ENCODE results near the gene VPS26A. TPM values are rescaled to one million over a fixed set of nuclear protein-coding genes. Genes with fewer than 3 reads are reported as not detected.
"Not testable (repeated sequence)": the region's sequence is repeated elsewhere in the genome, so short reads cannot be mapped to it uniquely, and the experiment has no call there.

The VPS26A gene
- total RNA-seq, 2 experiments from 2014 or later, result 57.1 to 63.4 TPM

DNA sequence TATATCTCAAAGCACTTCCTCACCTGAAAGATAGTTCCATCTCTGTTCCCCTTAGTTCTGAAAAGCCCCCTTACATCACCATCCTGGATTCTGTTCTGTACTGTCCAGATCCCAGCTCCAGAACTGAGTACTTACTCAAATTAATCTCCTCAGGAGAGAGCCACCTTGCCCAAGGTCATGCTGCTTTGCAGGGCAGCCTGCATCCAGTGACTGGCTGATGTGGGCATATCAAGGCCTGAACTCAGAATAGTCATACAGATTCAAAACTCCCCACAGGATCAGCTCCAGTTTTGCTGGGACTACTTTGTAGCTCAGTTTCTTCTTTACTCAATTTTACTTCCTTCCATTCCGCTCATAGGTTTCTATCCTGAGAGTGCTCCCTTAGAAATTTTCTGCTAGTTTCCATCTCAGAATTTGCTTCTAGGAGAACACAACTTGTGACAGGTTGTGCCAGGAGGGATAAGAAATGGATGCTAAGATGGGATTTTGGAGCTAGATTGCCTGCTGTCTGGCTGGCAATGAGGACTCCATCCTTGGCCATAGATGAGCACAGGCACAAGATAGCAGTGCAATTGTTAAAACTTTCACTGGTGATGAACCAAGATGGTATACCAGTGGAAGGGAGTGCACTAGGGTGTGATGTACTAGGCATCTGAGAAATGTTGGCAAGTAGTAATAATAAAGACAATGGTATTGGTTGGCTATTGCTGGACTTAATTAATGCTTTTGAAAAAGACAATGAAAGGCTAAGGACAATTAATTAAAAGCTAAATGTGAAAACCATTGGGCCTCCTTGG, 18.8 kb upstream of the VPS26A start:
- Mint-ChIP-seq H3K4me1 (peaks cover 29% of the 10 kb centered on the region), H3K27ac (no peak overlapping the region), H3K36me3 (ENCODE audit: low read depth) (peaks cover 51% of the 10 kb centered on the region), H3K9me3 (no peaks in the 10 kb centered on the region), H3K4me3 (no peak overlapping the region), H3K27me3 (no peaks in the 10 kb centered on the region)
- CTCF ChIA-PET, result interaction anchor here (0.5 to 0.7 kb wide), 2 partner anchors 100 to 667 kb away, joined by 3 to 4 read pairs; no protein-coding TSS in a partner anchor
- DNase-seq, result no peak
- POLR2A ChIA-PET, result interaction anchor here (1.0 to 1.8 kb wide), 3 partner anchors 10 to 100 kb away, joined by 3 to 5 read pairs (median 4); no protein-coding TSS in a partner anchor

DNA sequence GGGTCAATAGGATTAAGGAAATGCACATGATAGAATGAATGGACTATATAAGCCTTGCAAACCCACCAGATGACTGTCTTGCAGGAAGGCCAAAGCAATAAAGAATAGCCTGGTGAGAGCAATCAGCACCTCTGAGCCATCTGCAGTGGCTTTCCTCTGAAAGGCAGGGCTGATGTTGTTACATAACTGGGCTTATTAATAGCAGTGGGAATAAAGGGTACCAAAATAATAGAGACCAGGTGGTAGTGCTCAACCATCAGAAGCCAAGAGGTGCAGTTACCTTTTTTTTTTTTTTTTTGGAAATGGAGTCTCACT, 16.8 kb upstream of the VPS26A start:
- ChIA-PET CTCF (interaction anchor here (0.7 to 1.1 kb wide), 2 partner anchors 13 to 18 kb away, joined by 3 read pairs; no protein-coding TSS in a partner anchor), POLR2A (interaction anchor here (0.6 kb wide), 1 partner anchor 203 kb away, joined by 3 read pairs; no protein-coding TSS in a partner anchor)
- no peak overlapping the region for H3K27ac Mint-ChIP-seq
- H3K9me3 Mint-ChIP-seq, result no peaks in the 10 kb centered on the region
- H3K4me3 Mint-ChIP-seq, result no peak overlapping the region
- H3K36me3 Mint-ChIP-seq (ENCODE audit: low read depth), result peaks cover 33% of the 10 kb centered on the region
- DNase-seq, result no peak
- peaks cover 11% of the 10 kb centered on the region for H3K4me1 Mint-ChIP-seq
- no peaks in the 10 kb centered on the region for H3K27me3 Mint-ChIP-seq

DNA sequence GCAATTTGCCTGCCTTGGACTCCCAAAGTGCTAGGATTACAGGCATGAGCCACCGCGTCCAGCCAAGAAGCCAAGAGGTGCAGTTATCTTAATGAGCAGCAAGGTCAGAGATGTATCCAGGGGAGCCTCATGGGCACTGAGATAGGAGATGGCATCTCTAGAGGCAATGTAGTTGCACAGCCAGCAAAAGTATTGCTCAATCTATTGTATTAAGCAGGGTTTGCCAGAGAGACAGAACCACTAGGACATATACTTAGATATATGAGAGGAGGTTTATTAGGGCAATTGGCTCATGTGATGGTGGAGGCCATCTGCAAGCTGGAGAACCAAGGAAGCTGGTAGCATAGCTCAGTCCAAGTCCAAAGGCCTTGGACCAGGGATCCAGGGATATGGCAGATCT, 16.3 kb upstream of the VPS26A start:
- no peak overlapping the region for H3K27ac Mint-ChIP-seq
- ChIA-PET CTCF (interaction anchor here (0.7 to 1.1 kb wide), 2 partner anchors 12 to 17 kb away, joined by 3 read pairs; no protein-coding TSS in a partner anchor), POLR2A (interaction anchor here (0.6 kb wide), 1 partner anchor 203 kb away, joined by 3 read pairs; no protein-coding TSS in a partner anchor)
- no peak for DNase-seq
- H3K27me3 Mint-ChIP-seq, result peaks cover 2% of the 10 kb centered on the region
- no peaks in the 10 kb centered on the region for H3K9me3 Mint-ChIP-seq
- no peak overlapping the region for H3K4me3 Mint-ChIP-seq
- peaks cover 5% of the 10 kb centered on the region for H3K4me1 Mint-ChIP-seq
- peaks cover 27% of the 10 kb centered on the region for H3K36me3 Mint-ChIP-seq (ENCODE audit: low read depth)

DNA sequence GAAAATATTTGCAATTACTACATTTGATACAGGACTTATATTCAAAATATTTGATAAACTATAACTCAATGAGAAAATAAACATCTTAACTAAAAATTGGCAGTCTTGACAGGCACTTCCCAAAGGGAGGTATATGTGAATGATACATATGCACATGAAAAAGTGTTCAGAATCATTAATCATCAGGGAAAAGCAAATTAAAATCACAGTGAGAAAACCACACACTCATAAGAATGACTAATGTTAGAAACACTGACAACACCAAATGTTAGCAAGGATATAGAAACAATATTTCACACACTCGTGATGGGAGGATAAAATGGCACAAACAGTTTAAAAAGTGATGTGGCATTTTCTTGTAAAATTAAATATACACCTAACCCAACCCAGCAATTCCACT, 4.1 kb upstream of the VPS26A start:
- Mint-ChIP-seq H3K27me3 (peaks cover 5% of the 10 kb centered on the region), H3K9me3 (no peaks in the 10 kb centered on the region), H3K4me1 (peaks cover 10% of the 10 kb centered on the region), H3K4me3 (no peak overlapping the region), H3K36me3 (ENCODE audit: low read depth) (no peaks in the 10 kb centered on the region), H3K27ac (no peak overlapping the region)
- DNase-seq, result no peak
- POLR2A ChIA-PET, result no interaction called here
- CTCF ChIA-PET, result interaction anchor here (0.6 kb wide), 1 partner anchor 12 kb away, joined by 3 read pairs; no protein-coding TSS in a partner anchor

DNA sequence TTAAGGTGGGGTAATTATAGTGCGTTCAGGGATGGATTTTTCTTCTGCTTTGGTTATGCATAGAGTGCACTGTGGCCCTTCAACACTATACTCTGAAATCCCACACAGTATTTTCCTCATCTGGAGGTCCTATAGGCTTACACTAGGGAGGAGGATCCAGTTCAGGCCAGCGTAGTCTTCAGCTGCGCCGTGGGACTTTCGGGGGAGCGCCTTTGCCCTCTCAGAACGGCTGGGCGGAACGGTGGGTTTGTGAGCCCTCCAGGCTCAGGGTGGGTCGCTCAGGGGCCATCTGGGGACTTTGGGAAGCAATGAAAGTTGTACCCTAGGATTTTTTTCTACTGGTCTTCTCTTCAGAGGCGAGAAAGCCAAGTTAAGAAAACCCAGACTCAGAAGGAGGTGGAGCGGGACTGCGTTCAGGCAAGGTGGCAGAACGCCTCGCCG, 652 bp upstream of the VPS26A start:
- Mint-ChIP-seq H3K4me3 (peak overlapping the region; percentile 87), H3K27ac (peak overlapping the region; percentile 88), H3K36me3 (ENCODE audit: low read depth) (peaks cover 10% of the 10 kb centered on the region), H3K4me1 (peaks cover 32% of the 10 kb centered on the region), H3K27me3 (peaks cover 3% of the 10 kb centered on the region), H3K9me3 (no peaks in the 10 kb centered on the region)
- DNase-seq, result no peak
- ChIA-PET POLR2A (interaction anchor here (1.0 to 1.5 kb wide), 3 partner anchors 26 to 285 kb away, joined by 3 to 5 read pairs (median 3); partner anchors contain the start of gene SUPV3L1), CTCF (interaction anchor here (2.7 to 3.2 kb wide), 2 partner anchors 118 to 269 kb away, joined by 12 to 14 read pairs; no protein-coding TSS in a partner anchor)

DNA sequence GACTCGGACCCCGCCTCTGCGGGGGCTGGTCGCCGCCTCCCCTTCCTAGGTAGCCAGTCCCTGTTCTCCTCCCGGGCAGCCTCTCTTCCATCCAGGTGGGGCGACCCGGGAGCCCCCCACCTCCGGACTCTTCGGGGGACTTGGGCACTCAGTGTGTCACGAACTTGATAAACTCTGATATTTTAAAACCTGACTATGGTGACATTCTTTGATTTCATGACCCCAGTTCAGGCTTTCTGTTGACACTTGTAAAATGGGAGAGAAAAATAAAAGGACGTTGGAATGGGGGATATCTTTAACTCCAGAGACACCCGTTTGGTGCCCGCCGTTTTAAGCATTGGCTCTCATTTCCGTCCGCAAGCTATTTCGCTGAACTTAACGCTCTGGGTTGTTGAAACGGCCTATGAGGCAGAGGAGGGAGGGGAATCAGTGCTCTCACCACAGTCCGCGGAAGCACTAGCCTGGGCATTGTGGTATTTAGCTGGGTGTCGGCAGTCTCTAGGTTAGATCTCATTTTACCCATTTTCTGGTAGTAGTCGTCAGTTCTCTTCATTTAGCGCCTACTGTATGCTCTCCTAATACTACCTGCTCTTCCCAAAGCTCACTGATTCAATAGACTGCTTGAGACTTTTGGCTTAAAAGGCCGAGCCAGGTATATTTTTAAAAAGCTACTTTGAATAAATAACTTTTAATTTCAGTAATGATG, 738 bp downstream of the VPS26A start:
- Mint-ChIP-seq H3K4me1 (peaks cover 43% of the 10 kb centered on the region), H3K9me3 (no peaks in the 10 kb centered on the region), H3K27ac (peak overlapping the region; percentile 83), H3K4me3 (peak overlapping the region; percentile 92), H3K36me3 (ENCODE audit: low read depth) (peaks cover 13% of the 10 kb centered on the region), H3K27me3 (peaks cover 3% of the 10 kb centered on the region)
- DNase-seq, result peak; percentile 81
- CTCF ChIA-PET, result interaction anchor here (0.6 to 1.1 kb wide), 8 partner anchors 17 to 284 kb away, joined by 3 to 5 read pairs (median 3); partner anchors contain the start of gene DDX21
- POLR2A ChIA-PET, result interaction anchor here (0.6 to 2.0 kb wide), 30 partner anchors 9 to 403 kb away, joined by 3 to 12 read pairs (median 4); partner anchors contain the start of genes DDX21, DDX50, KIFBP and SRGN

DNA sequence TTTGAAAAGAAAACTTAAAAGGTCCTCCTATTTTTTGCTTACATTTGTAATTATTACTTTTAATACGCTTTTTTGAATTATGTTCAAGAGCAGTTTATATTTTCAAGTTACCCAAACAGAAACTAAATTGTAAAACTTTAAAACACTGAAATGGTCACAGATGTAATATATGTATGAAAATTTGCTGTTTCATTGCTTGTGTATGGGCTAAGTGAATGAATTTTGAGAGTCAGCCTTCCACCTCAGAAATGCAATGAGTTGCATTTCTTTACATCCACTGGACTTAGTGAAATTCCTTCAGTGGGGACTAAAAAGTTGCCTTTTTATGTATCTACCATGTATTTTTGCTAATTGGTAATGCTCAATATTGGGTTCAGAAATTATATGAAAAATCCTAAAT, 1.6 kb downstream of the VPS26A start:
- no peak overlapping the region for H3K27ac Mint-ChIP-seq
- POLR2A ChIA-PET, result interaction anchor here (0.8 to 2.0 kb wide), 22 partner anchors 8 to 225 kb away, joined by 3 to 12 read pairs (median 4); partner anchors contain the start of genes DDX21, DDX50, KIFBP and SRGN

DNA sequence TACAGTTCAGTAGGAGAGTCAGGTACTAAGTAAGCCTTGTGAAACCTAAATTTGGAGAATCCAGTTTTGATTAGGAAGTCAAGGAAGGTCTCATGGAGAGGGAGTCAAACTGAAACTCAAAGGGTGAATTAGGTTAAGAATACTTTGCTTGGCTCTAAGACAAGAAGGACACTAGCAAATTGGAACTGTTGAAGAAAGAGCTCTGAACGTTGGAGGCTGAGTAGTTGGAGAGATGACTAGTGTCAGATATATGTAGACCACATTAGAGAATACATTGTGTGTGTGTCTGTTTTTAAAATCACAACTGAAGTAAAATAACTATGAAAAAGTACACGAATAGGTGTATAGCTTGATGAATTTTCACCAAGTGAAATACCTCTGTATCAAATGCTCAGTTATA, 6.3 kb downstream of the VPS26A start:
- Mint-ChIP-seq H3K4me3 (no peak overlapping the region), H3K36me3 (ENCODE audit: low read depth) (peaks cover 40% of the 10 kb centered on the region), H3K4me1 (peaks cover 50% of the 10 kb centered on the region), H3K9me3 (no peaks in the 10 kb centered on the region), H3K27ac (no peak overlapping the region), H3K27me3 (no peaks in the 10 kb centered on the region)
- CTCF ChIA-PET, result no interaction called here
- DNase-seq, result no peak
- POLR2A ChIA-PET, result interaction anchor here (1.5 kb wide), 1 partner anchor 43 kb away, joined by 3 read pairs; the partner anchor contains the start of gene SRGN

More for the DNA sequence above, 1.6 kb downstream of the VPS26A start:
- peaks cover 51% of the 10 kb centered on the region for H3K4me1 Mint-ChIP-seq
- CTCF ChIA-PET, result interaction anchor here (0.9 to 1.1 kb wide), 4 partner anchors 36 to 283 kb away, joined by 3 read pairs; no protein-coding TSS in a partner anchor
- H3K9me3 Mint-ChIP-seq, result no peaks in the 10 kb centered on the region
- H3K4me3 Mint-ChIP-seq, result peak overlapping the region; percentile 92
- peaks cover 3% of the 10 kb centered on the region for H3K27me3 Mint-ChIP-seq
- DNase-seq, result no peak
- H3K36me3 Mint-ChIP-seq (ENCODE audit: low read depth), result peaks cover 13% of the 10 kb centered on the region

DNA sequence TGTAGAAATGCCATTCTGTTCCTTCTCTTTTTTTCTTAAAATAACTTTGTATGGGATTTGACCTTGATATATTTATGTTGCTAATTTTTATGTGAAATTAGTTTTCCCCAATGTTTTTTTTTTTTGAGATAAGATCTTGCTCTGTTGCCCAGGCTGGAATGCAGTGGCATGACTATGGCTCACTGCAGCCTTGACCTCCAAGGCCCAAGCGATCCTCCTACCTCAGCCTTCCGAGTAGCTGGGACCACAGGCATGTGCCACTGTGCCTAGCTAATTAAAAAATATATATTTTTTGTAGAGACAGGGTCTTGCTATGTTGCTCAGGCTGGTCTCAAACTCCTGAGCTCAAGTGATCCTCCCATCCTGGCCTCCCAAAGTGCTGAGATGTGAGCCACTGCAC, 16.0 kb downstream of the VPS26A start:
- Mint-ChIP-seq H3K4me1 (peaks cover 2% of the 10 kb centered on the region), H3K36me3 (ENCODE audit: low read depth) (peaks cover 23% of the 10 kb centered on the region), H3K27ac (no peak overlapping the region), H3K27me3 (no peaks in the 10 kb centered on the region), H3K4me3 (no peak overlapping the region), H3K9me3 (no peaks in the 10 kb centered on the region)
- ChIA-PET CTCF (interaction anchor here (0.7 kb wide), 1 partner anchor 33 kb away, joined by 3 read pairs; no protein-coding TSS in a partner anchor), POLR2A (no interaction called here)
- no peak for DNase-seq

DNA sequence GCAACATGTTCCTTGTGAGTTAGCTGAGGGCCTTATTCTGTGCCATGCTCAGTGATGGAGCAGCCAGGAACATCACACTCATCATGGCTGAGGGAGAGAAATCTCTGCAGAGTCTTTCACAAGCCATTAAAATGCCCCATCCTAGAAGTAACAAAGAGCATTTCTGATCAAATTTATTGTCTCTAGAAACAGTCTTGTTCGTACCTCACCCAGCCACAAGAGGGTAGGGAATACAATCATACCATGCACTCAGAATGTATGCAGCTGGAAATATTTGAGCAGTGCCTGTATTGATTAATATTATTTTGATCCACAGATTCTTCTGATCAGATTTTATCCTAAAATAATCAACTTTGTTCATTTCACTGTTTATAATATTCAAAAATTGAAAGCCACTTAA, 17.3 kb downstream of the VPS26A start:
- Mint-ChIP-seq H3K27me3 (no peaks in the 10 kb centered on the region), H3K27ac (no peak overlapping the region), H3K36me3 (ENCODE audit: low read depth) (peaks cover 16% of the 10 kb centered on the region), H3K4me3 (no peak overlapping the region), H3K4me1 (peaks cover 4% of the 10 kb centered on the region), H3K9me3 (no peaks in the 10 kb centered on the region)
- POLR2A ChIA-PET, result no interaction called here
- no peak for DNase-seq
- CTCF ChIA-PET, result no interaction called here

DNA sequence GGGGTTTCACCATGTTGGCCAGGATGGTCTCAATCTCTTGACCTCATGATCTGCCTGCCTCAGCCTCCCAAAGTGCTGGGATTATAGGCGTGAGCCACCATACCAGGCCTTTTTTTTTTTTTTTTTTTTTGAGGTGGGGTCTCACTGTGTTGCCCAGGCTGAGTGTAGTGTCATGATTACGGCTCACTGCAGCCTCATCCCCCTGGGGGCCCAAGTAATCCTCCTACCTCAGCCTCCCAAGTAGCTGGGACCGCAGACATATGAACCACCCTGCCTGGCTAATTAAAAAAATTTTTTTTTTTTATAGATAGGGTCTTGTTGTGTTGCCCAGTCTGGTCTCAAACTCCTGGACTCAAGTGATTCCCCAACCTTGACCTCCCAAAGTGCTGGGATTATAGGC, 18.1 kb downstream of the VPS26A start:
- not testable (repeated sequence) for H3K27me3 Mint-ChIP-seq, H3K27ac Mint-ChIP-seq, H3K9me3 Mint-ChIP-seq, DNase-seq, H3K4me1 Mint-ChIP-seq, H3K4me3 Mint-ChIP-seq
- ChIA-PET CTCF (interaction anchor here (0.6 to 1.0 kb wide), 2 partner anchors 17 to 245 kb away, joined by 3 read pairs; no protein-coding TSS in a partner anchor), POLR2A (interaction anchor here (1.2 kb wide), 1 partner anchor 55 kb away, joined by 3 read pairs; no protein-coding TSS in a partner anchor)
- peaks cover 19% of the 10 kb centered on the region for H3K36me3 Mint-ChIP-seq (ENCODE audit: low read depth)

DNA sequence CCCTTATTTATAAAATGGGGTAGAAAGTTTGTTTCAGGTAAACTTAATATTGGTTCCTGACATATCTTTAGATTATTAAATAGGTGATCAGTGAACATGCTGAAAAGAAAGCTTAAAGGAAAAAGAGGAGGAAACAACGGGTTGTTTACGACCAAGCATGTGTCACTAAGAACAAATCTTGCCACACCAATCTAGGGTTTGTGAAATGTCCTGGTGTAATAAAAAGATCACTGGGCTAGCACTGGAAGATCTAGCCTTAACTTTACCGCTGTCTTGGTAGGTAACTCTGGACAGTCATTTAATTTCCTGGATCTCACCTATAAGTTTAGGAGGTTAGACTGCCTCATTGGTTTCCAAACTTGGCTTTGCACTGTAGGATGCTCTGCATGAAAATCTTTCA, 19.0 kb downstream of the VPS26A start:
- Mint-ChIP-seq H3K9me3 (no peaks in the 10 kb centered on the region), H3K27me3 (no peaks in the 10 kb centered on the region), H3K27ac (no peak overlapping the region), H3K4me3 (no peak overlapping the region), H3K36me3 (ENCODE audit: low read depth) (peaks cover 13% of the 10 kb centered on the region), H3K4me1 (peaks cover 13% of the 10 kb centered on the region)
- ChIA-PET POLR2A (interaction anchor here (1.2 kb wide), 1 partner anchor 56 kb away, joined by 3 read pairs; no protein-coding TSS in a partner anchor), CTCF (interaction anchor here (1.0 kb wide), 1 partner anchor 246 kb away, joined by 3 read pairs; no protein-coding TSS in a partner anchor)
- no peak for DNase-seq

All from activated CD4-positive, alpha-beta memory T cell treated with anti-CD3 and anti-CD28 coated beads, Interleukin-2, amount 10 ng/mL, durations not matched to agents 7 days and 5 days (primary cell).